Gastroesophageal sphincter (tissue), 3 donors: ENCODE data around the gene MTERF4.

Source experiments
- CTCF ChIP-seq, 4 experiments: fragments of 200-600 bp in 2 of 4; fragments of 450-650 bp in 2 of 4; sonication (generic) in 1 of 4; IDR thresholded peaks; one replicate each; pipeline ENCODE4 v1.5.1; 2017 to 2019; ENCODE audit warnings: antibody characterized with exemption in 4 of 4, mild to moderate bottlenecking in 2 of 4, moderate library complexity in 2 of 4
- POLR2A ChIP-seq, 2 donors: fragments of 450-650 bp; IDR thresholded peaks; one replicate each; pipeline ENCODE4 v1.6.1; 2017; ENCODE audit warnings: antibody characterized with exemption in 2 of 2, mild to moderate bottlenecking in 2 of 2, moderate library complexity in 1 of 2
- POLR2AphosphoS5 ChIP-seq: sonication (generic); formaldehyde crosslinking; IDR thresholded peaks from one replicate; pipeline ENCODE4 v1.6.1; 2017; ENCODE audit warnings: antibody characterized with exemption

GRCh38 chr2:241084856-241085444, 17.1 kb downstream of the MTERF4 start:
- TF ChIP-seq CTCF (IDR thresholded peaks at IDR 0.05) = no peak
- no peak for TF ChIP-seq POLR2A (IDR thresholded peaks at IDR 0.05)
- TF ChIP-seq POLR2AphosphoS5 = no peak
